ENCODE measurements around the gene PPP1CC. TPM values are rescaled to one million over a fixed set of nuclear protein-coding genes. Genes with fewer than 3 reads are reported as not detected.
A peak's percentile ranks its signal among the peaks of the same experiment; 100 is the strongest.
"Not testable (repeated sequence)": the region's sequence is repeated elsewhere in the genome, so short reads cannot be mapped to it uniquely, and the experiment has no call there.

PPP1CC gene
- polyA plus RNA-seq (ENCODE audit: insufficient read length): 108 TPM

GRCh38 chr12:110742718-110743570 is at the start of gene PPP1CC:
TSS of gene PPP1CC (minus strand) at chr12:110742891. CDS start at chr12:110742707, 184 bp downstream.
- DNase-seq: peak; percentile 93

GRCh38 chr12:110791589-110791988 is 48.9 kb upstream of the PPP1CC start:
- no peak for DNase-seq

GRCh38 chr12:110790301-110790700 is 47.6 kb upstream of the PPP1CC start:
- DNase-seq: peak; percentile 27

GRCh38 chr12:110786012-110786411 is 43.3 kb upstream of the PPP1CC start:
- DNase-seq: no peak

GRCh38 chr12:110785240-110785639 is 42.5 kb upstream of the PPP1CC start:
- DNase-seq: no peak

- DNase-seq: no peak
Measured at GRCh38 chr12:110782922-110783321, 40.2 kb upstream of the PPP1CC start.

- no peak for DNase-seq
Measured at GRCh38 chr12:110782094-110782493, 39.4 kb upstream of the PPP1CC start.

GRCh38 chr12:110780448-110780847 is 37.8 kb upstream of the PPP1CC start:
- DNase-seq: no peak

GRCh38 chr12:110778833-110779577 is 36.3 kb upstream of the PPP1CC start:
- no peak for DNase-seq

GRCh38 chr12:110776410-110776809 is 33.7 kb upstream of the PPP1CC start:
- no peak for DNase-seq

GRCh38 chr12:110775997-110776396 is 33.3 kb upstream of the PPP1CC start:
- DNase-seq: no peak

- DNase-seq: no peak
Measured at GRCh38 chr12:110774824-110775223, 32.1 kb upstream of the PPP1CC start.

- no peak for DNase-seq
Measured at GRCh38 chr12:110768960-110769359, 26.3 kb upstream of the PPP1CC start.

GRCh38 chr12:110767863-110768262 is 25.2 kb upstream of the PPP1CC start:
- DNase-seq: no peak

- no peak for DNase-seq
Measured at GRCh38 chr12:110766311-110767154, 23.8 kb upstream of the PPP1CC start.

GRCh38 chr12:110765572-110765971 is 22.9 kb upstream of the PPP1CC start:
- not testable (repeated sequence) for DNase-seq

- no peak for DNase-seq
Measured at GRCh38 chr12:110765111-110765510, 22.4 kb upstream of the PPP1CC start.

GRCh38 chr12:110763583-110763982 is 20.9 kb upstream of the PPP1CC start:
- DNase-seq: no peak

GRCh38 chr12:110762891-110763290 is 20.2 kb upstream of the PPP1CC start:
- no peak for DNase-seq

- DNase-seq: no peak
Measured at GRCh38 chr12:110760204-110760609, 17.5 kb upstream of the PPP1CC start.

- DNase-seq: no peak
Measured at GRCh38 chr12:110758922-110759321, 16.2 kb upstream of the PPP1CC start.

- DNase-seq: no peak
Measured at GRCh38 chr12:110756611-110757010, 13.9 kb upstream of the PPP1CC start.

All from hindlimb muscle (tissue), 1 donor.